HG02885 (cell line): ENCODE results near the gene NLGN2.

ENCODE experiments used
- ATAC-seq: cut with Tn5 transposase; IDR thresholded peaks from one replicate; pipeline ENCODE4 v1.9.1; 2021; ENCODE audit warnings: mild to moderate bottlenecking; ENCODE audit not compliant: unreplicated experiment, poor library complexity

The NLGN2 gene

GRCh38 chr17:7460850-7461660 is 53.4 kb downstream of the NLGN2 start:
- ATAC-seq, result no peak

DNA sequence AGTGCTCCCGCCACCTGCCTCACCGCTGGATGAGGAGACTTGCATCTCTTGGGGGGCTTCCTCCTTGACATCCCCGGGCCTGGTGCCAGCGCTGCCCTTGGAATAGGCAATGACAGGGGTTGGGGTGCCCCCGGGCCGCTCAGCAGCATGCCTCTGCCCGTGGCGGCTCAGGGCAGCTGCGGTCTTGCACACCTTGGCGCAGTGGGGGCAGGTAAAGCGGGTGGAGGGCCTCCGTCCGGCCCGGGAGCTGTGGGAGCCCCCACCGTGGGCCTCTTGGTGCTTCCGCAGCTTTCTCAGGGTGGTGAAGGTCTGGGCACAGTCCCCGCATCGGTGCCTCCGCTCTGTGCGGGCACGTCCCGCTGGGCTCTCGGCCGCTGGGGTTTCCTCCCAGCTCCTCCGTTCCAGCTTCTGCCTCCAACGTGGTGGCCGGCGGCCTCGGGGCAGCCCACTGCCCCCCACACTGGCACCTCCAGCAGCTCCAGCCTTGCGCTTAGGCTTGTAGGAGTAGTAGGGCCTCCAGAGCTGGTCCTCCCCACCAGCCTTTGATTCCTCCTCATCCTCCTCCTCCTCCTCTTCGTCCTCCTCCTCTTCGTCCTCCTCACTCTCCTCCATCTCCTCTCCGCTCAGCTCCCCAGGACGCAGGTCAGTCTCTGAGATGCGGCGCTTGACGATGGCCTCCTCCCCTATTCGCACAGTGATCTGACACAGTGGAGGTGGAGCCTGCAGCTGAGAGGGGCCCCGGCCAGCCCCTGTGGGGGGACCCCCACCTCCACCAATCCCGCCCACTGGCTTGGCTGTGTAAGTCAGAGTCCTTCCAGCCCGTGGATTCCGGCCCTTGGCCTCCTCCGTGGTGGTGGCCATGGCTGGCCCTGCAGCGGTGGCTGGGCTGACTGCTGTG is 55.1 kb downstream of the NLGN2 start:
- ATAC-seq, result no peak

GRCh38 chr17:7463372-7463846 is 55.8 kb downstream of the NLGN2 start:
- no peak for ATAC-seq

GRCh38 chr17:7464081-7464480 is 56.4 kb downstream of the NLGN2 start:
- ATAC-seq, result no peak

- ATAC-seq, result no peak
Observed at GRCh38 chr17:7465597-7466275, 58.1 kb downstream of the NLGN2 start.

- ATAC-seq, result no peak
Observed at GRCh38 chr17:7466318-7466638, 58.6 kb downstream of the NLGN2 start.

DNA sequence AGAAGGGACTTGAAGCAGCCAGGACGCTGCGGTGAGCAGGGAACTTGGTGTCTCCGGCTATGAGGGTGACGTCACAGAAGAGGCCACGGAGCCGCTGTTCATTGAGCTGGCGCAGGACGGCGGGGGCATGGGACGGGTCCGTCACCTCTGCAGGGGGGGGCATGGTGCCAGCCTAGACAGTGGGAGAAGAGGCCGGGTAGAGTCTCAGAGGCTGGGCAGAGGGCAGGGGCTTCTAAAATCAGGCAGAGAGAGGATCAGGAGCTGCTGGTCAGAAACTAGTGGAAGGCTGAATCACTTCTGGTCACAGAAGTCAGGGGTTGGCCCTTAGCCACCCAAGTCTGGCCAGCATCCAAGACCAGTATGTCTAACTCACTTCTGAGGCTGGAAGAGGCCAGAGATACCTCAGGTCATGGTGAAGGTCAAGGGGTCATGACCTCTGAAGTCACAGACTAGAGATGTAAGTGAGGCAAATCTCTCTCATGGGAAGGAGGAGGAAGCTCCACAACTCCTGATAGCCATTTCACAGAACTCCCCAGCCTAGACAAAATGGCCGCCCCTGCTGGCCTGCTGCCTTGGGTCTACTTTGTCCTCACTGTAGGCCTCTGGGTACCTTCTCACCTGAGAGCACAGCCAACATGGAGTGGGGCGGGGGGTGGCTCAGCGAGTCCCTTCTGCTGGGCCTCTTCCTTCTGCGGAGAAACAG is 59.1 kb downstream of the NLGN2 start:
- ATAC-seq, result no peak

DNA sequence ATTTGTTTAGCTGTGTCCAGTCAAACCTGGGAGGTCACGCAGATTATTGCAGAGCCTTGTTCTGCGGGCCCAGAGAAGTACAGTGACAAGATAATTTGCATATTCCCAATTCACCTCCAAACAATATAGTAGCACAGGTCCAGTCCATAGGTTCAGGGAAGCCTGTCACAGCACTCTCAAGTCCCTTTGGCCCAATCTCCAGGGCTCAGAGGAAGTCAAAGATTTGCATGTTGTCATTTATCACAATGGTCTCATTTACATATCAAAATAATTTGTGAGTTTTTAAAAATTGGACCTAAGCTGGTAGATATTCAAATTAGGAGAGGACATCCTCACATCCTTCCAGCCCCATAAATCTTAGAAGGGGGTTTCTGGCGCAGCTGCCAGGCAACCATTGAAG is 59.9 kb downstream of the NLGN2 start:
- ATAC-seq, result no peak

- no peak for ATAC-seq
Observed at GRCh38 chr17:7468290-7468689, 60.6 kb downstream of the NLGN2 start.

DNA sequence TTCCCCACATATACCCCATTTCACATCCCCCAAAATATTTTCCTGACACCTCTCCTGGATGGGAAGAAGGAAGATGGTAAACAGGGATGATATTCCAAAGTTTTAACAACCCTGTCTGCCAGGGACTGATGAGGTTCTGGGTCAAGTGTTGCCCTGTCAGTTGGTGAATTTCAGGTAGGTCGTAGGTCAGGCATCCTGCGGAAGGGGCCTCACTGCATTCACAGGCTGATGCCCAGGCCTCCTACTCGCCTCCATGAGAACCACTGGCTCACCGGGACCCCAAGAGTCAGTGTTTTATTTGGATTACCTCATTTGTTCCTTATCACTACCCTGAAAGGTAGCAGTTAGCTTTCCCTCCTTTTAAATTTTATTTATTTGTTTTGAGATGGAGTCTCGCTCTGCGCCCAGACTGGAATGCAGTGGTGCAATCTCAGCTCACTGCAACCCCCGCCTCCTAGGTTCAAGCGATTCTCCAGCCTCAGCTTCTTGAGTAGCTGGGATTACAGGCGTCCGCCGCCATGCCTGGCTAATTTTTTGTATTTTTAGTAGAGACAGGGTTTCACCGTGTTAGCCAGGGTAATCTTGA is 61.3 kb downstream of the NLGN2 start:
- no peak for ATAC-seq
